ENCODE results near the gene PRR18. TPM values are rescaled to one million over a fixed set of nuclear protein-coding genes. Genes with fewer than 3 reads are reported as not detected.

Gene PRR18
- total RNA-seq, 1 donor from 2014 or later: 0.80 TPM

- H3K27me3 Mint-ChIP-seq: peaks cover 77% of the 10 kb centered on the region
These were observed 29.4 kb downstream of the PRR18 start for GRCh38 chr6:166278579-166279392.

DNA sequence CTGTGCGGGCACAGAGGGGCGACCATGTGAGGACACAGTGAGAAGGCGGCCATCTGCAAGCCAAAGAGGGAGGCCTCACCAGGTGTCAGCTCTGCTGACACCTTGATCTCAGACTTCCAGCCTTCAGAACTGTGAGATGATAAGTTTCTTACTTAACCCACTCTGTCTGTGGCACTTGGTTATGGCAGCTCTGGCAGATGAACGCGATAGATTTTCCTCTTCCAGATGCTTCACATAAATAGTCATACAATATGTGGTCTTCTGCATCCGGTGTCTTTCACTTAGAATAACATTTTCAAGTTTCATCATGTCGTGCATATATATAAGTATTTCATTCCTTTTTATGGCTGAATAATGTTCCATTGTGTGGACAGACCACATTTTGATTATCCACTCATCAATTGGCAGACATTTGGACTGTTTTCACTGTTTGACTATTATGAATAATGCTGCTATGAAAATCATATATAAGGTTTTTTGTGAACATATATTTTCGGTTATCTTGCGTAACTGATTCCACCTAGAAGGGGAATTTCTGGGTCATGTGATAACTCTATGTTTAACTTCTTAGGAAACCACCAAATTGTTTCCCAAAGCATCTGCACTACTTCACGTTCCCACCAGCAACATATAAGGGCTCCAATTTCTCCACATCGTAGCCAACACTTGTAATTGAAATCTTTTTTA lies 30.2 kb downstream of the PRR18 start:
- no peaks in the 10 kb centered on the region for H3K9me3 Mint-ChIP-seq
- TF ChIP-seq, protein P1, sequence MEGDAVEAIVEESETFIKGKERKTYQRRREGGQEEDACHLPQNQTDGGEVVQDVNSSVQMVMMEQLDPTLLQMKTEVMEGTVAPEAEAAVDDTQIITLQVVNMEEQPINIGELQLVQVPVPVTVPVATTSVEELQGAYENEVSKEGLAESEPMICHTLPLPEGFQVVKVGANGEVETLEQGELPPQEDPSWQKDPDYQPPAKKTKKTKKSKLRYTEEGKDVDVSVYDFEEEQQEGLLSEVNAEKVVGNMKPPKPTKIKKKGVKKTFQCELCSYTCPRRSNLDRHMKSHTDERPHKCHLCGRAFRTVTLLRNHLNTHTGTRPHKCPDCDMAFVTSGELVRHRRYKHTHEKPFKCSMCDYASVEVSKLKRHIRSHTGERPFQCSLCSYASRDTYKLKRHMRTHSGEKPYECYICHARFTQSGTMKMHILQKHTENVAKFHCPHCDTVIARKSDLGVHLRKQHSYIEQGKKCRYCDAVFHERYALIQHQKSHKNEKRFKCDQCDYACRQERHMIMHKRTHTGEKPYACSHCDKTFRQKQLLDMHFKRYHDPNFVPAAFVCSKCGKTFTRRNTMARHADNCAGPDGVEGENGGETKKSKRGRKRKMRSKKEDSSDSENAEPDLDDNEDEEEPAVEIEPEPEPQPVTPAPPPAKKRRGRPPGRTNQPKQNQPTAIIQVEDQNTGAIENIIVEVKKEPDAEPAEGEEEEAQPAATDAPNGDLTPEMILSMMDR (conservative IDR thresholded peaks at IDR 0.05): no peak
- H3K4me1 Mint-ChIP-seq (ENCODE audit: unreplicated experiment): peaks cover 7% of the 10 kb centered on the region
- no peak for DNase-seq (ENCODE audit: extremely low spot score, unreplicated experiment)
- H3K4me3 Mint-ChIP-seq: no peak overlapping the region
- H3K27ac Mint-ChIP-seq: no peak overlapping the region
- no peaks in the 10 kb centered on the region for H3K36me3 Mint-ChIP-seq
- H3K27me3 Mint-ChIP-seq: peaks cover 72% of the 10 kb centered on the region

More at GRCh38 chr6:166278579-166279392, 29.4 kb downstream of the PRR18 start:
- Mint-ChIP-seq H3K4me3 (no peak overlapping the region), H3K36me3 (no peaks in the 10 kb centered on the region), H3K9me3 (no peaks in the 10 kb centered on the region), H3K4me1 (ENCODE audit: unreplicated experiment) (peaks cover 7% of the 10 kb centered on the region), H3K27ac (no peak overlapping the region)
- DNase-seq (ENCODE audit: extremely low spot score, unreplicated experiment): no peak
- TF ChIP-seq, protein P1 (conservative IDR thresholded peaks at IDR 0.05): no peak

DNA sequence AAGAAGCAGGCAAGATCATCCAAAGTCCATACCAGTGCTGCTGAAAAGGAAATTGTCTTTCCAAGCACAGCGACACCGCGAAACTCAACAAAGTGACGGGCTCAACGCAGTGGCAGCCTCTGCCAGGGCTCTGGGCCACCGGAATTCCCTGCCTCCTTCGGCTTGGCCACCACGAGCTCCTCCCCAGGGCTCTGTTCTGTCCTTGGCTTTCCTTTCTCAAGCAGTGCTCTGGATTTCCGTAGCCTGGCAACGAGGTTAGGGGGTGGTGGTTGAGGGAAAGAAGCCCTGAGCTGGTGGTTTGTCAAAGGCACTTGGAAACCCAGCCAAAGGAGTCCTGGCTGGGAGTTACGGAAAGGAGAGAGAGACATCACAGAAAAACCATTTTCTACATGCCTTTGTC lies 31.2 kb downstream of the PRR18 start:
- no peaks in the 10 kb centered on the region for H3K36me3 Mint-ChIP-seq
- H3K4me3 Mint-ChIP-seq: no peak overlapping the region
- peaks cover 7% of the 10 kb centered on the region for H3K4me1 Mint-ChIP-seq (ENCODE audit: unreplicated experiment)
- no peak overlapping the region for H3K27ac Mint-ChIP-seq
- H3K9me3 Mint-ChIP-seq: no peaks in the 10 kb centered on the region
- DNase-seq (ENCODE audit: extremely low spot score, unreplicated experiment): no peak
- H3K27me3 Mint-ChIP-seq: peaks cover 68% of the 10 kb centered on the region
- TF ChIP-seq, protein P1 (conservative IDR thresholded peaks at IDR 0.05): no peak

DNA sequence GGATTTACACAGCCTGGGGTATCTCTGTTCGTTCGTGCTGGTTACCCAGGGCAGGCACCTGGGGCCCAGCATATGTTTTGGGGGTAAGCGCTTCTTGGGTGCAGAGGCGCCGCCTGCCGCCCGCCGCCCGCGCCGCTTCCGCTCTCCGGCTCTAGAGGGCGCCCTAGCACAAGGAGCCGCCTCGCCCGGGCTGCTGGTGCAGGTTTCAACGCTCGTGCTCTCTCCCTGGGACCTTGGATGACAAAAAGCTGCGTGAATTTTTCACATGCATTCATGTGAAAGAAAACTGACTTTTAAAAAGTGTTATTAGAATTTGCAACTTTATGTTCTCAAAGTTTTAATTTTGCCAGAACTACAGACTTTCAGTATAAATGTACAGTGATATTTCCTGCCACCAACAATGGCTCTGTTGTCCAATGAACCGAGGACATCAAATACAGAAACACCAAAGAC lies 32.5 kb downstream of the PRR18 start:
- TF ChIP-seq, protein P1 (conservative IDR thresholded peaks at IDR 0.05): peak; percentile 99
- Mint-ChIP-seq H3K4me3 (no peak overlapping the region), H3K9me3 (no peaks in the 10 kb centered on the region), H3K4me1 (ENCODE audit: unreplicated experiment) (peaks cover 7% of the 10 kb centered on the region), H3K27ac (no peak overlapping the region), H3K36me3 (no peaks in the 10 kb centered on the region), H3K27me3 (peaks cover 66% of the 10 kb centered on the region)
- peak; percentile 85 for DNase-seq (ENCODE audit: extremely low spot score, unreplicated experiment)

- H3K27ac Mint-ChIP-seq: no peak overlapping the region
- TF ChIP-seq, protein P1 (conservative IDR thresholded peaks at IDR 0.05): no peak
- H3K27me3 Mint-ChIP-seq: peaks cover 65% of the 10 kb centered on the region
- DNase-seq (ENCODE audit: extremely low spot score, unreplicated experiment): no peak
- peaks cover 7% of the 10 kb centered on the region for H3K4me1 Mint-ChIP-seq (ENCODE audit: unreplicated experiment)
- H3K36me3 Mint-ChIP-seq: no peaks in the 10 kb centered on the region
- no peak overlapping the region for H3K4me3 Mint-ChIP-seq
- no peaks in the 10 kb centered on the region for H3K9me3 Mint-ChIP-seq
These were observed 33.3 kb downstream of the PRR18 start for GRCh38 chr6:166274739-166275370.
